Measurements from ENCODE around the gene SLC25A13. TPM values are rescaled to one million over a fixed set of nuclear protein-coding genes. Genes with fewer than 3 reads are reported as not detected.

Gene SLC25A13
- total and polyA plus RNA-seq, 2 of the 13 experiments (the other 11 are each of a cell fraction or from before 2014, with no cell fraction given) = 36.2 to 84.9 TPM

- TF ChIP-seq, protein P1, sequence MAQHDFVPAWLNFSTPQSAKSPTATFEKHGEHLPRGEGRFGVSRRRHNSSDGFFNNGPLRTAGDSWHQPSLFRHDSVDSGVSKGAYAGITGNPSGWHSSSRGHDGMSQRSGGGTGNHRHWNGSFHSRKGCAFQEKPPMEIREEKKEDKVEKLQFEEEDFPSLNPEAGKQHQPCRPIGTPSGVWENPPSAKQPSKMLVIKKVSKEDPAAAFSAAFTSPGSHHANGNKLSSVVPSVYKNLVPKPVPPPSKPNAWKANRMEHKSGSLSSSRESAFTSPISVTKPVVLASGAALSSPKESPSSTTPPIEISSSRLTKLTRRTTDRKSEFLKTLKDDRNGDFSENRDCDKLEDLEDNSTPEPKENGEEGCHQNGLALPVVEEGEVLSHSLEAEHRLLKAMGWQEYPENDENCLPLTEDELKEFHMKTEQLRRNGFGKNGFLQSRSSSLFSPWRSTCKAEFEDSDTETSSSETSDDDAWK (CRISPR knock-in tag; IDR thresholded peaks at IDR 0.05) = no peak
- TF ChIP-seq BCL3 (CRISPR knock-in tag; IDR thresholded peaks at IDR 0.05) (no peak), ZNF431 (CRISPR knock-in tag; IDR thresholded peaks at IDR 0.05; ENCODE audit: borderline replicate concordance, low read depth) (no peak), ZBTB42 (CRISPR knock-in tag; IDR thresholded peaks at IDR 0.05) (no peak), ZNF609 (CRISPR knock-in tag; IDR thresholded peaks at IDR 0.05; ENCODE audit: borderline replicate concordance) (no peak), ZBTB43 (CRISPR knock-in tag; conservative IDR thresholded peaks at IDR 0.05) (no peak), ZNF333 (CRISPR knock-in tag; IDR thresholded peaks at IDR 0.05; ENCODE audit: borderline replicate concordance) (no peak), MXI1 (IDR thresholded peaks at IDR 0.05; ENCODE audit: borderline replicate concordance, low read depth, low read length) (no peak), BATF2 (CRISPR knock-in tag; IDR thresholded peaks at IDR 0.05) (no peak), CHD4 (IDR thresholded peaks at IDR 0.05; ENCODE audit: borderline replicate concordance, low read length) (no peak), ARNTL (CRISPR knock-in tag; IDR thresholded peaks at IDR 0.05) (no peak), ZMAT5 (CRISPR knock-in tag; IDR thresholded peaks at IDR 0.05; ENCODE audit: borderline replicate concordance, low read depth) (no peak), ISX (CRISPR knock-in tag; conservative IDR thresholded peaks at IDR 0.05) (no peak), PPARG (CRISPR knock-in tag; conservative IDR thresholded peaks at IDR 0.05) (no peak; the same call in 1 of the 2 replicates), HES4 (CRISPR knock-in tag; IDR thresholded peaks at IDR 0.05; ENCODE audit: borderline replicate concordance) (peak; percentile 72; the same call in 1 of the 2 replicates), HNRNPLL (IDR thresholded peaks at IDR 0.05; ENCODE audit: low read depth, low read length, poor library complexity, severe bottlenecking) (no peak)
- TF ChIP-seq, protein P2, sequence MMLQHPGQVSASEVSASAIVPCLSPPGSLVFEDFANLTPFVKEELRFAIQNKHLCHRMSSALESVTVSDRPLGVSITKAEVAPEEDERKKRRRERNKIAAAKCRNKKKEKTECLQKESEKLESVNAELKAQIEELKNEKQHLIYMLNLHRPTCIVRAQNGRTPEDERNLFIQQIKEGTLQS (CRISPR knock-in tag; IDR thresholded peaks at IDR 0.05) = no peak
Observed at GRCh38 chr7:96321031-96321657, 754 bp downstream of the SLC25A13 start (continued).
